NCI-H2196 (cell line): ENCODE results near the gene ELP5.

ENCODE experiments used
- DNase-seq: peaks from one replicate; lab custom pipeline; 2025; ENCODE audit not compliant: unreplicated experiment; lab: John Stamatoyannopoulos, UW

The ELP5 gene

DNA sequence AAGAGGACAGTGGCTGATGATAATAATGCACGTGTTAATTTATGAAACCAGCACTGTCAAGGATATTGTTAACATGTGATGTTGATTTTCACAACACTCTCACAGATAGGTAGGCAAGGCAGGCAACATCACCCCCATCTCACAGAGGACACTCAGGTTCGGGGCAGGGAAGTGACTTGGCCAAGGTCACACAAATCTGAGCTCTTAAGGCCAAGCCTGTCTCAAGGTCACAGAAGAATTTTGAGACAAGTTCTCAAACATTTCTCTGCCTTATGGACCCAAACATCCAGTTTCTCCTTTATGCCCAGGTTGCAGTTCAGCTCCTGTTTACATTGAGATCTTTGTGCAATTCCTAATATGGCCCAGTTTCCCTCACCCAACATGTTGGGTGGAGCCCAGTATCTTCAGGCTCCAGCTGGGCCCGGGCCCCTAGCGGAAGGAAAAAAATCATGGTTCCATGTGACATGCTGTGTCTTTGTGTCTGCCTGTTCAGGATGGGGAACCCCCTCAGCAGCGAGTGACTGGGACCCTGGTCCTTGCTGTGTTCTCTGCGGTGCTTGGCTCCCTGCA is 30.8 kb downstream of the ELP5 start:
- DNase-seq, result no peak

DNA sequence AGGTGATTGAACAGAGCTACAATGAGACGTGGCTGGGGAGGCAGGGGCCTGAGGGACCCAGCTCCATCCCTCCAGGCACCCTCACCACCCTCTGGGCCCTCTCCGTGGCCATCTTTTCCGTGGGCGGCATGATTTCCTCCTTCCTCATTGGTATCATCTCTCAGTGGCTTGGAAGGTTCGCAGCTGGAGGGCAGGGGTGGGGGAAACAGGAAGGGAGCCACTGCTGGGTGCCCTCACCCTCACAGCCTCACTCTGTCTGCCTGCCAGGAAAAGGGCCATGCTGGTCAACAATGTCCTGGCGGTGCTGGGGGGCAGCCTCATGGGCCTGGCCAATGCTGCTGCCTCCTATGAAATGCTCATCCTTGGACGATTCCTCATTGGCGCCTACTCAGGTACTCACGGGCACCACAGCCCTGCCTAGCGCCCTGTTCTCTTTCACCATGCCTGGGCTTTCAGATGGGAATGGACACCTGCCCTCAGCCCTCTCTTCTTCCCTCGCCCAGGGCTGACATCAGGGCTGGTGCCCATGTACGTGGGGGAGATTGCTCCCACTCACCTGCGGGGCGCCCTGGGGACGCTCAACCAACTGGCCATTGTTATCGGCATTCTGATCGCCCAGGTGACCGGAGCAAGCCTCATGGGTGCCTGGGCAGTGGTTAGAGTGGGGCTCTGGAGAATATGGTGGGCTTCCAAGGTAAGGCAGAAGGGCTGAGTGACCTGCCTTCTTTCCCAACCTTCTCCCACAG is 31.6 kb downstream of the ELP5 start:
- no peak for DNase-seq

DNA sequence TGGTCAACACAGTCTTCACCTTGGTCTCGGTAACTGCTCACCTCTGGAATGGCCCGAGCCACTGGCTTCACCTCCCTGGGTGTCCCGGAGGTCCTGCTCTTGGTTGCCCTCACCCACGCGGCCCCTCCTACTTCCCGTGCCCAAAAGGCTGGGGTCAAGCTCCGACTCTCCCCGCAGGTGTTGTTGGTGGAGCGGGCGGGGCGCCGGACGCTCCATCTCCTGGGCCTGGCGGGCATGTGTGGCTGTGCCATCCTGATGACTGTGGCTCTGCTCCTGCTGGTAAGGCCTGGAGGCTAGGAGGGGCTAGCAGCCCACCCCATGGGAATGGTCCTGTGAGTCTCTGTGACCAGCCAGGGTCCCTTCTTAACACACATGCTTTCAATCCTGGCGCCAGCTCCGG is 32.9 kb downstream of the ELP5 start:
- no peak for DNase-seq

DNA sequence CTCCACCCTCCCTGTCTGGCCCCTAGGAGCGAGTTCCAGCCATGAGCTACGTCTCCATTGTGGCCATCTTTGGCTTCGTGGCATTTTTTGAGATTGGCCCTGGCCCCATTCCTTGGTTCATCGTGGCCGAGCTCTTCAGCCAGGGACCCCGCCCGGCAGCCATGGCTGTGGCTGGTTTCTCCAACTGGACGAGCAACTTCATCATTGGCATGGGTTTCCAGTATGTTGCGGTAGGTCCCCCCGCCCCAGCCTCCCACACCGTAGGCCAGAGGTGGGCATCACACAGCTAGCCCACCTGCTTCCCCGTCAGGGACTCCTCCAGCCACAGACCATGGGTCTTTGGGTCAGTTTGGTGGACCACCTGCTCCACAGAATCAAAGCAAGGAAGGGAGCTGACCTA is 33.7 kb downstream of the ELP5 start:
- DNase-seq, result no peak

DNA sequence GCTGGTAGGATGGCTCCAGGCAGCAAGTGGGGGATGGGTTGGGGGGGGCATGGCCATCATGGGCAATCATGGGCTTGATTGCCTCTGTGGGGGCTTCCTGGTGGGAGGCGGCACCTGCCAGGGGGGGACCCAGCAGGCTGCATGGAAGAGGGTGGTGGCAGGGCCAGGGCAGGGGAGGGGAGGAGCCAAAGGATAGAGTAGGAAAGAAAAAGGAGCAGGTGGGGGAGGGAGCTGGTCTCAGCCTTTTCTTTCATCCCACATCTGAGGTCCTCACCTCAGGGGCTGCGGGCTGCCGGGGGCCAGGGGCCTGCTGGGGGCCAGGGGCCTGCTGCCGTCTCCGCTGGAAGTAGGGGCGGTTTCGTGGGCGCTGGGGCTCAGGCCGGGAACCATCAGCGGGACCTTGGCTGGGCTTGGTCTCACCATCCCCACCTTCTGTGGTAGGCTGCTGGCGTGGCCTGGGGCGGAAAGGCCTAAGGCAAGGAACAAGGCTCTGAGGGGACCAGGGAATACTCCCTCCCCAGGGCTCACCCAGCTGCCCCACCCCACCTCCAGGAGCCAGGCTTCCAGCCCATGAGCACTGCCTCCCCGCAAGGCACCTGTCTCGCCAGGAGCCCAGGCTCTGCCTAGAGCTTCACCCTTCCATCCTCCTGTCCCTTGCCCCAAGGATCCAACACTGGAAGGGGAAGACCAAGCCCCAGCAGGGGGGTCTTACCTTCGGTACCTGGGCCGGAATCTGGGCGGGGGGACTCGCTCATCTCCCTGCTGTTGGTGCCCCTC is 37.4 kb downstream of the ELP5 start:
- DNase-seq, result no peak

DNA sequence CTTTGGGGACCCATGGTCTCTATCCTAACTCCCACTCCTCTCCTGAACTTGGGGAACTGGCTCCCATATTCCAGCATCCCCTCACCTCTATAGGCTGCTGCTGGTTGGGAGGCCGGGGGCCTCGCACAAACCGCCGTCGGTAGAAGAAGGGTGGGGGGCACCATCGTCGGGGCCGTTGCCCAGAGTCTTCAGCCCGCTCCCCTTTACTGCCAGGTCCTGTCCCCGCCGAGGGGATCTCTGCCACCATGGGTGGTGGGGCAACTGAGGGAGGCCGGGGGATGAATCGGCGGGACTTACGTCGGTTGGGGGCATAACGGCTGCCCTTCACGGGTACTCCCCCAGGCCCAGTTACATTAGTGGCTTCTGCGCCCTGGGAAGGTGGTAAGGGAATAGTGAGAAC is 38.2 kb downstream of the ELP5 start:
- no peak for DNase-seq

DNA sequence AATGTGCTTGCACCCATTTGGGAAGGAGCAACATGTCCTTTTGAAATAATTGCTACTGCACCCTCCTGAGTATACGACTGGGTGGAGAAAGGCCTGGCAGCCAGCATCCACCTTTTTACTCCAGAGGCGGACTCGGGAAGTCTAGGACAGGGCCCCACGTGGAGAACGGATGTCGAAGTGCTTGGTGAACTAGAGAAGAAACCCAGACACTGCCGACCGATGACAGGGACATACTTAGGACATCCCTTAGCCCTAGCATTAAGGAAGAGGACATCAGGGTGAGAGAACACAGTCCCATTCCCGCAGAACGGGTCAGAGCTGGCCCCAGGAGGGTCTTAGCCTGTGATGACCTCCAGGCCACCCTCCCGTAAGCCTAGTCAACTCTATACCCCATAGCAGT is 38.7 kb downstream of the ELP5 start:
- no peak for DNase-seq

DNA sequence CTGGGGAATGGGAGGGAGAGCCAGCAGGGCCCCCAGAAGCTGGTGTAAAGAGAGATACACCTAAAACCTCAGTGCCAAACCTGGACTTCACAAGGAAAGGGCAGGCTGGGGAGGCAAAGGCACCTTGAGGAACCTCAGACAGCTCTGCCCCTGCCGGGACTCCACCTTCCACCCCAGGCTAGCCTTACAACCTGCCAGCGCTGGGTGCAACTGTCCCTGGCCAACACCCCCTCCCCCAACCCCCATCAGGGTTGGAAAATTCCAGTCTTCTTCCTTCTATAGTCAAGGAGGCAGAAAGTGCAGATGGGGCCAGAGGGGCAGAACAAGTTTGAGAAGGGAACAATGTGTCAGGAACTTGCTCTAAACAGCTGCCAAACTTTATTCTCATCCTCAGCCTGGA is 40.2 kb downstream of the ELP5 start:
- no peak for DNase-seq

DNA sequence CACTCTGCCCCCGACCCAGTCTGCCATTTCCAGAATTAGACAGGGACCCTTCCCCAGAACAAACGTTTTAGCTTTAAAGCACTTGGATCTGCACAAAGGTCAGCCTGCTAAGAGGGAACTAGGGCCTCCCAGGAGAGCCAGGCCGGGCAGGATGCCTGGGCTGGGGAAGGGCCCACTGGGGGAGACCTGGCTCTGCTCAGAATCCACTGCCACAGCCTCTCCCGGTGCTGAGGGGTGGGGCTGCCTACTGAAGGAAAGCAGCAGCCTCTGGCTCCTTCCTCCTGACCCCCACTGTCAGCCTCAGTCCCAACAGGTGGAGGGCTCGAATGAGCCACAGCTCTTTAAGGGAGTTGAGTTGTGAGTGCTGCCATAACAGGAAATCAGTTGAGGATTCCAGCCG is 40.7 kb downstream of the ELP5 start:
- no peak for DNase-seq

DNA sequence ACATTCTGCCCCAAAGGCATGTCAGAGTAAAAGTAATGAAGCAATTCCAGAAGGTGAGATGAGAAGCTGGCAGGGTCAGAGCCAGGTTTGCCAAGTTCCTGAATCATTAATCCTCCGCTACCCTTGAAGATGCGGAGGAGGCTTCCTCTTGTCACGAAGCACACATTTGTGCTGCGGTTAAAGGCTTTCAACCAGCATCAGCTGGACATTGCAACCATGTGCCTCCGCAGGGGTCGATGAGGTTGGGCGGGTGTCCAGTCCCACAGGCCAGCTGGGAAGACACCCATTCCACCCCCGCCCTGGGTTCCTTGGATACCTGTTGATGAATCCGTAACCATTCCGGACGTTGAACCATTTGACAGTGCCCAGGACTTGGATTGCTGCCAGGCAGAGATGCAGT is 41.1 kb downstream of the ELP5 start:
- DNase-seq, result no peak

DNA sequence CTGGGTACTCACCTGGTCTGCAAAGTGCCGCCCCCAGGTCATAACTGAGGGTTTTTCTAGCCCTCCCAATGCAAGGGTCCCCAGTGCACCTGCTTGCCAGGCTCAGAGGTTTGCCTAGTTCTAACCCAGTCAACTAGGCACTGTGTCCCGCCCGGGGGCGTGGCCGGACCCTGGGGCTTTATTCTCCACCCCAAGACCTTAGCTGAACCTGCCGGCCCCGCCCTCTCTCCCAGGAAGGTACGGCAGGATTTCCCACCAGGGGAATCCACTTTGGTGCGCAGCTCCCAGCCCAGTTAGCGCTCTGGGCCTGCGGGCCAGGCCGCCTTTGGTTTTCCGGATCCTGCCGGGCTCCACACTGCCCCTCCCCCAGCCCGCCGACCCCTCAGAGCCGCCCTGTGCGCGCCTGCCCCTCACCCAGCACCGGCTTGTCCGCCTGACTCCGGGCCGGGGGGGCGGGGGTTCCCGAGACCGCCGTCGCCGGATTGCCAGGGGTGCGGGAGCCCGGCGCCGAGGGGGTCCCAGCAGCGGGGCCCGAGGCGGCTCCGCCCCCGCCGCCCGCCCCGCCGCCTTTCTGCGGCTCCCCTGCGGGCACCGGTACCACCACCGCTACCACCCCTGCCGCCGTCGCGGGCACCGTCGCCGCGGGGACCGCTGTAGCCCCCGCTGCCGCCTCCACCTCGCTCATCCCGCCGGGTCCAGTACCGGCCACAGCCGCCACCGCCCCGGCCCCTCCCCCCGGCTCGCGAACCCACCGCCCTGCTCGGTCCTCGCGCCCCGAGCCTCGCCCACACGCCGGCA is 42.0 kb downstream of the ELP5 start:
- DNase-seq, result peak; percentile 58

DNA sequence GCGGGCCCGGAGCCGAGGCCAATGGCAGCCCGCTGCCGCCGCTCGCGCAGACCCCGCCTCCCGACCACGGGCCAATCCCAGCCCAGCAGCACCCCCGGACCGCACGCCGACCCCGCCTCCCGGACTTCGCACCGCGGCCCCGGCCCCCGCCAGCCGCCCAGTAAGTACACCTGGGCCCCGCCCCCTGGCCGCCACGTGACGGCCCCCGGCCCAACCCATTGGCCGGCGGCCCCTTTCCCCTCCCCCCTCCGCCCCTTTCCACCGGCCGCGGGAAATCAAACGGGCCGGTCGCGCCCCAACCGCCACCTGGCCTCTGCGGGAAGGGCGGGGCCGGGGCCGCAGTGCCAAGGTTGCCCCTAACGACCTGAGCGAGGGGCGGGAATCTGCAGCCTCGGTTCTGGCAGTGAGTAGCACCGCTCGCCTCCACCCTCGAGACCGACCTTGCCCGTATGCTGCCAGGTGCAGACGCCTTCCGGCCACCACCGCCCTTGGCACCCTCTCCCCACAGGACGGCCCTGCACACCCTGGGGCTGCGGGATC is 42.7 kb downstream of the ELP5 start, which contains the start of gene YBX2:
Gene YBX2 (minus strand): TSS at position 26 of the 540 bp plus-strand sequence. CDS start 139 bp downstream, outside the sequence.
- peak; percentile 88 for DNase-seq

DNA sequence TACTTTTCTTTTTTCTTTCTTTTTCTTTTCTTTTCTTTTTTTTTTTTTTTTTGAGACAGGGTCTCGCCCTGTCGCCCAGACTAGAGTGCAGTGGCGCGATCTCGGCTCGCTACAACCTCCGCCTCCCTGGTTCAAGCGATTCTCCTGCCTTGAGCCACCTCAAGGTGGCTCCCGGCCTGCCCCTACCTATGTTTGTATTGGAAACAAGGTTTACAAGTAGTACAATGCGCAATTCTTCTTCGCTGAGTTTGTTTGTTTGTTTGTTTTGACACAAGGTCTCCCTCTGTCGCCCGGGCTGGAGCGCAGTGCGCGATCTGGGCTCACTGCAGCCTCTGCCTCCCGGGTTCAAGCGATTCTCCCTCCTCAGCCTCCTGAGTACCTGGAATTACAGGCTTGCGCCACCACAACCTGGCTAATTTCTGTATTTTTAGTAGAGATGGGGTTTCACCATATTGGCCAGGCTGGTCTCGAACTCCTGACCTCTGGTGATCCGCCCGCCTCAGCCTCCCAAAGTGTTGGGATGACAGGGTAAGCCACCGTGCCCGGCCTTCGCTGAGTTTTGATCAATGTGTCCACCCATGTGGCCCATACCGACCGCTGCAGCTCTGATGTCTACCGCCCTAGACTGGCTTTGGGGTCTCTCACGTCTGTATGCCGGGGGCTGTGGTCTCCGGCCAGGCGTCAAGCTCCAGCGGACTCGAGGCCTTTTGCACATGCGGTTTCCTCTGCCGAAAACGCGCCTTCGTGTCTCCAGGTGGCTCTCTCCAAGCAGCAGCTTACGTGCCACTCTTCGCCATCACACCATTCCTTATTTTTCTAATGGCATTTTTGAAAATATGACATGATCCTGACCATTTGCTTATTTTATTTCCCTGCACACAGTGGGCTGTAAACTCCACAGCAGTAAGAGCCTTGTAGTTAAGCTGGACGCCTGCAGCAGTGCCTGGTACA is 43.5 kb downstream of the ELP5 start:
- DNase-seq, result peak; percentile 15

DNA sequence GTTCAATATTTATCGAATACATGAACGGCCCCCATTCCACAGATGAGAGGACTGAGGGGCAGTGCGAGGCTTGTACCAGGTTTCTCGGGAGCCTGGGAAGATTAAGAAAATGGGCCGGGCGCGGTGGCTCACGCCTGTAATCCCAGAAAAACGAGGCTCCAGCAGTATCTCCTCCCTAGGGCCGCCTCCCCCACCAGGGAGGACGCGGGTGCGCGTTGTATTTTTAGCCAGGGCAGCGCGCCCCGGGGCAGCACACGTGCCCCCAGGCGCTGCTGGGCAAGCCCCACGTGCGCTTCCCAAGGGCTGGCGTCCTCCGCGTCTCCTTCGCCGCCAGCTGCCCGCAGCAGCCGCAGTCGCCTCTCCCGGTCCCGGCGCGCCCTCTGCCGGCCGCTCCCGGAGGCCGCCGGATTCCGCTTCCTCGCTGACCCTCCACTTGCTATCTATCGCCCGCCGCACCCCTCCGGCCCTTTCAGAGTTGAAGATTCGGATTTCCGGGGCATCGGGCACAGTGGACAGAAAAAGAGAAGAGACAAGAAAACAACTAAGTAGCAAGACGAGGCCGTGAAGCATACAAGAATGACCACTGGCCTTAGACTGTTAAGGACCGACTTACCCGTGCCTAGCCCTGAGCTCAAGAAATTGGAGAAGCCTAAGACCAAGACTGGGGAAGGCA is 44.3 kb downstream of the ELP5 start:
- DNase-seq, result peak; percentile 74

DNA sequence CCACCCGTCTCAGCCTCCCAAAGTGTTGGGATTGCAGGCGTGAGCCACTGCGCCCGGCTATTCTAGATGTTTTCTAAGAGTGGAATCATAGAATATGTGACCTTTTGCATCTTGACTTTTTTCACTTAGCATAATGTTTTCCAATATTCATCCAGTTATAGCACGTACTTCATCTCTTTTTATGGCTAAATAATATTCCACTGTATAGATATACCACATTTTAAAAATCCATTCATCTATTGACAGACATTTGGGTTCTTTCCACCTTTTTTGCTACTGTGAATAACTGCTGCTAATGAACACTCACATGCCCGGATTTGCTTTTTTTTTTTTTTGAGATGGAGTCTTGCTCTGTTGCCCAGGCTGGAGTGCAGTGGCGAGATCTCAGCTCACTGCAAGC is 52.2 kb downstream of the ELP5 start:
- DNase-seq, result no peak

DNA sequence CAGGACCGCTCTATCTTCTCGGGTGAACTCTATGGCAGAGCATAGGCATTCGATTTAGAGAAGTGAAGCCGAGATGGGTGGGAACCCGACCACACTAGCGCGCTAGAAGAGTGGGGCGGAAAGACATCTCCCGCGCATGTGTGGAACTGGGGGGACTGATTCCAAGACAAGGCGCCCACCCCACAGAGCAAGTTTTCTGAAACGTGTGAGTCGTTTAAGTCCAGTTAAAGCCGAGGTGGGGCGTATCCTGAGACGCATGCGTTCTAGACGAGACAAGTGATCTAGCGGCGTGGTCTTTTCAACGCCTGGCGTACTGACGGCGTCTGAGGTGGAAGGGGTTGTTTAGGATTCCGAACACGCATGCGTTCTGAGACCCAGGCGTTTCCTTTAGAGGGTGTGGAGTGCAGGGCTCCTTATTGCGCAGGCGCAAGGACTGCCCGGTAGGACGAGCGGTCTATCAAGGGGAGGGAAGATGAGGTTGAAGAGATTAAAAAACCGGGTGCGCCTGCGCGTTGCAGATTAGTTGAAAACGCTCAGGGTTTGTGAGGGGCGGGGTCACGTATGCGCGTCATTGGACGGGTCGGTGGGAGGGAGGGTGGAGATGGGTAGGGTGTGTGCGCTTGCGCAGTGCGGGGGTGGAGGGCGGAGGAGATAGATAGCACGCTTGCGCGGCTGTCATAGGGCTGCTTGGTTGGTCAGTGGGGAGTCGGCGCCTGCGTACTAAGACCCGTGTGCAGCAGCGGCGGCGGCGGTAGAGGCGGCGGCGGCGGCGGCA is 55.1 kb downstream of the ELP5 start, which contains the start of gene EIF5A:
Gene EIF5A (plus strand): TSS at position 718 of the 775 bp plus-strand sequence. CDS start 2,008 bp downstream, outside the sequence.
- DNase-seq, result peak; percentile 92

DNA sequence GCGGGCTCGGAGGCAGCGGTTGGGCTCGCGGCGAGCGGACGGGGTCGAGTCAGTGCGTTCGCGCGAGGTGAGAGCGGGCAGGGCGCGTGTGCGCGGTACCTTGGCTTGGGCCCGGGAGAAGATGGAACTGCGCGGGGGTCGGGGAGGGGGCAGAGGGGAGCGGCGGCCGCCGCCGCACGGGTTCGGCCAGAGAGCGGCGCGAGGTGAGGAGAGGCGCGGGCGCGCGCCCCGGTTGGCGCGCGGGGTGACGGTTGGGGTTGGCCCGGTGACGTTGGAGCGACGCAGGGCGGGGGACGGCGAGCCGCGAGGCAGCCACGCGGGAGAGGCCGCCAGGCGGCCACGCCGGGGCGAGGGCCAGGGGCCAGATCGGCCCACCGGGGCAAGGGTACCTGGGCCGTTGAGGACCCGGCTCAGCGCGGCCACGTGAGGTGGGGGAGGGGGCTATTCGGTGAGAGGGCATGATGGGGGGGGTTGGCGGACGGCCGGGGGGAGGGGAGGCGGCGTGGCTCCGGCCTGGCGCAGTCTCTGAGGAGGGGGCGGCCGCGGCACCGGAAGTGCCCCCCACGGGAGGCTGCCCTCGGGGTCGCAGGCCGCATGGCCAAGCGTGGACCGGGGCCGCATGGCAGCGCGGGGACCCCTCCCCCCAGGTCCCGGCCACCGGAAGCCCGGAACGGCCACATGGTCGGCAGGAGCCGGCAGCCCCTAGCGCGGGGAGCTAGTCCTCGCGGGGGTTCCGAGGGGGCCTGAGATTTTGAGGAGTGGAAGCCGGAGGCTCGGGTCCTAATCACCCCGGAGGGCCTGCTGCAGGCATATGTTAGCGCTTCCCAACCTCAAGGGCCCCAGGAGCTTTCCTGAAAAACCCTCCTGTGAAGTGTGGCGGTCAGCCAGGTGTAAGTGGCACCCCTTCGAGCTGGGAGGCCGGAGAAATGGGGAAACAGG is 55.9 kb downstream of the ELP5 start:
- DNase-seq, result peak; percentile 4
